Islet precursor cell (in vitro differentiated cells): Measurements from ENCODE around the gene TFAP2B.

Experiments used
- DNase-seq: peaks from one replicate; pipeline ENCODE4 v3.0.0-alpha.2; 2018

Gene TFAP2B

DNA sequence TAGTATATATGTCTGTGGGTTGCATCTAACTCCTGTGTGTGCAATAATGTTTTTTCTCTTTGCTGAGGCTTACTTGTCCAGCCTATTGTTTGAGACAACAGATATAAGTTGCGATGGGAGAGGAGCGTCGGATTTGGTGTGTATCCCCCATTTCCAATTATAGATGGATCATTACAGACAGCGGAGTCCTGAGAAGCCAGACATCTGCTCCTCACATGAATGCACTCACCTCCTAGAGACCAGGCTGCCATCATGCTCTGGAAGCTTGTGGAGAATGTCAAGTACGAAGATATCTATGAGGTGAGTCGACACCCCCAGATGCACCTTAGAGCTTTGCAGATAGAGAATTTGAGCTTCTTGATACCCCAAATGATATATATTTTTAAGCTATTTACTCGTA is at the start of gene TFAP2B:
TSS of gene TFAP2B (plus strand) at position 199 of the 400 bp plus-strand sequence. CDS start at position 220, 21 bp downstream.
- DNase-seq: no peak

DNA sequence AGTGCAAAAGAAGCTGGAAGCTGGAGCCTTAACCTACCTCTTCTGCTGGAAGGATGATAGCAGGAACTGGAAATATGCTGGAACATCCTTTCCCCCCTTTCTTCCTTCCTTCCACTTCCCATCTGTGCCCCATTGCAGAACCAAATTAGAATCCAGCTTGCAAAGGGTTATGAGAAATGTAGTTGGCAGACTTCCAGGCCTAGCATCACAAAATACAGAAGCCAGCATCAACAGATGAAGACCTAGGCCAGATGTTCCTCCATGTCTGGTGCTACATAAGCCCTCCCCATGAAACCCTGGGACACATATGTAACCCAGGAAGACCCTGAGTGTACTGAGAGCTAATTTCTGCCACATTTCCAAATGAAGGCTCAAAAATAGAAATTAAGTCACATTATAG is 40.0 kb upstream of the TFAP2B start:
- DNase-seq: no peak

DNA sequence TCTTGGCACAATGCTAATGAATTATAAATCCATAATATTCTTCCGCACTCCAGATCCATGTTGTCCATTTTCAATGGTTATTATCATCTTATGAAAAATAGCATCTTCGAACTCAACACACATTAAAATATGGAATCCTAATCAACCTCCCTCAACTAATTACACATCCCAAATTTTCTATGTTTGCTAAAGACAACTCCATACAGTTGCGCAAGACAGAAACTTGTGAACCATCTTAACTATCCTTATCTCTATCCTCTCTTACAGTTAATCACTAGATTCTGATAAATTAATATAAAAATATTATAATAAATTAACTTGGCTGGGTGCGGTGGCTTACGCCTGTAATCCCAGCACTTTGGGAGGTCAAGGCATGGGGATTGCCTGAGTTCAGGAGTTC is 38.3 kb upstream of the TFAP2B start:
- DNase-seq: no peak

DNA sequence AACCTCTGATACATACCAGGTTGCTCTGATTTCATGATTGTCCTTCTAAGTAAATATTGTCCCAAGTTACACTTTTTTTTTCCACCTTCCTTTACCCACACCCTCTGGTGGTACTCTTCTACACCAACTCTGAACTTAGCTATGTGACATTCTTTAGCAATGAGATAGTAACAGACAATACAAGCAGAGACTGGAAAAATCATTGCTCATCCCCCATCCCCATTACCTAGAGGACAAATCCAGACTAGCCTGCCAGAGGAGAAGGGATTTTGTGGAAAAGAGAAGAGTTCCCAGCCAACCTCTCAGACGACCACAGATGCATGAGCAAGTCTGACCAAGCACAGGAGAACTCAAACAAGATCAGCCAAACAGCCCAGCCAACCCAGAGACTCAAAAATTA is 32.8 kb upstream of the TFAP2B start:
- peak; percentile 70 for DNase-seq

DNA sequence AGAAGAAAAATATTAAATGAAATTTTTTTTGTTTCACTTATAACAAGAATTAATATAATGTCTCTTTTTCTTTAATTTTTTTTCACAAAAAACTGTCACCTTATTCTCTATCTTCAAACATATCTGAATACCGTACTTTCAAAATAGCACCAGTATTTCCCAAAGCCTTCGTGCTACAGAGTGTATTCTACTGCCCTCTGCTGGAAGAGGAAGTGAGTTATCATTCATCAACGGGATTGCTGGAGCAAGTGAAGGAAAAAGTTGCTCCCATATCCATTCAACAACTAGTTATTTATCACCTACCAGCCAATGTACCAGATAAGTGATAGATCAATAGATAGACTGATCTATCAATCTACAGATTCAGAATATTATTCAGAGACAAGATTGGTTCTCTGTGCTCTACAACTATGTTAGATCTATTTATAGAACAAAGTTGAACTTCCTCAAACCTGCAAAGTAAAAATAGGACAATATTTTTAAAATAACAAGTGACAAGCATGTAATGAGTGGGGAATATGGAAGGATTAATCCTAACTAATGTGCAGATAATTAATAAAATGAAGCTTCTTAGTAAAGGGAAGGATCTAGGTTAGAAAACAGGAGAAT is 26.7 kb upstream of the TFAP2B start:
- DNase-seq: no peak

DNA sequence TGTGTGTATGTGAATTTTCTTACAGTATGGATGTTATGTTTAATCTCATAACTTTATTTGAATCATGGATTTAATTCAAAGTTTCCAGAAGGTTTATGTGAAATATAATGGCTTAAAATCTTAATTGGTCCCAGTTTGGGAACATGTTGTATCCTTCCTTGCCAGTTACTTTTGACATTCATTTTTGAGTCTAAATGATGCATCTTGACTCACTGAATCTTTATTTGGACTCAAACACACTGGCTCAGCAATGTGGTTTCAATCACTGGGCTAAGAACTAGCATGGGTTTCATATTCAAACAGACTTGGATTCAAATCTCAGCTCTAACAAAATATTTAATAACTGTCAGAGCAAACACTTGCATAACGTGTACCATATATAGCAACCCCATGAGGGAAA is 25.9 kb upstream of the TFAP2B start:
- DNase-seq: no peak

DNA sequence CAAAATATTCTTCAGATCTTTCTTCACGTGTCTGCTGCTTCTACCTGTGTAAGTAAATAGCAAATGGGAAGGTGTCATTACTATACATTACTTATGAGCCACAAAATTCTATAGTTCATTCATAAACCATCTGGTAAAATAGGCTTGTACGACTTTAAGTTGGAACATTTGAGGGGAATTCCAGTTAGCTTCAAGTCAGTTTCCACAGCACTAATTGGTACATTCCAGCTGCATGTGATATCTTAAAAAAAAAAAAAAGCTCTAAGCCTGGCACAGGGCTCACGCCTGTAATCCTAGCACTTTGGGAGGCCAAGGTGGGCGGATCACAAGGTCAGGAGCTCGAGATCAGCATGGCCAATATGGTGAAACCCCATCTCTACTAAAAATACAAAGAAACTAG is 23.1 kb upstream of the TFAP2B start:
- DNase-seq: no peak

DNA sequence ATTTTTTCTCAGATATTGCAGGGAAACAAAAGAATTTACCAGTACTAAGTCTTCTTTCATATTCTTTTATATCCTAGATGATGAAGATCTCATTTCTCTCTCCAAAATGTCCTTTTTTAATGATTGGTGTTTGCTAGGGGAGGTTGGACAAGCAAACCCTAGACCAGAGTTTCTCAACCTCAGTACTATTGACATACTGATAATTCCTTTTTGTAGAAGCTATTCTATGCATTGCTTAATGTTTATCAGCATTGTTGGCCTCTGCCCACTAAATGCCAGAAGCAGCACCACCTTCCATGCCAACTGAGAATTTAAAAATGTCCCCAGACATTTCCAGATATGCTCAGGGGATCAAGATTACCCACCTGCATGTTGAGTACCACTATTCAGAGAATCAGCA is 14.4 kb upstream of the TFAP2B start:
- DNase-seq: no peak

DNA sequence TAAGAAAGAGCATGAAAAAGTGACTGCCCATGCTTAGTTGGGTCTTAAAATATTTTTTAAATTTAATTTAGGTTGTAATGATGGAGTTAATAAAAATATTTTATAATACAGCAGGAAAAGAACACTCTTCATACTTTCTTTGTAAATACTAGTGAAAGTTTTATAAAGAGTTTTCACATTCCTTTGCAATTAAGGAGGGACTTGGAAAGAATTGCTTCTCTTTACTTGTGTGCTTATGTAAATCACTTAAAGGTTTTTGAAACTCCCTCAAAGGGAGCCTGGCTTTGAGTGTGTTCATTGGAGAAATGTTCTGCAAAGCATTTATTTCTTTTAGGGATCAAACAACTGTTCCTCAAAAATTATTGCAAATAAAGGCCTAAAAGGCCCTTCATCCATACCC is 11.6 kb upstream of the TFAP2B start:
- DNase-seq: no peak

DNA sequence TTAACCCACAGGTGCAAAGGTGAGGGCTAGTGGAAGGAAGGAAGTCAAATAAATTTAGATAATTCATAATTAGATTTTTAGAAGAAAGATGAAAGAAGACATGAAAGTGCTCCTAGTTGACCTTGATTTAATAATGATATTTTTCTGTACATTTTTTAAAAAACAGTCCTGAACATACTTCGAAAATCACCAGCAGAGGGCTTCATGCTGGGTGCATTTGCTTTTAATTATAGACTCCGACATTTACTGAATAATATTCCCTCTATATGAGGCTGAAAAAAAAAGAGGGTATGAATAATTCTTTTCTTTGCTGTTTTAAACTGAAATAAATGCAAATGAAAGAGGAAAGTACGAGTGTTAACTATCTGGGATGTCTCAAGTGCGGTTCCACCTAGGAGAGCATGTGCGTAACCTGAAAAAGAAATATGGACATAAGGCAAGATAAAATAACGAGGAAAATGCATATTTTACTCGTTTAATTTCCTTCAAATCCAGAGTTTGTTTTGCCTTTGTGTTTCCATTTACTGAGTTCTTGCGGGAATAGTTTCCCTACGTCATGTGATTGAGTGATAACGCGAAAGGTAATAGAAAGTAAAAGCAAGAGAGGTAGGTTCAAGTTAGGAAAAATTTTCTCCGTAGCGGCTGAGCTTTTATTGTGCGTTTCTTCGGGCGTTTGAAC is 3.1 kb upstream of the TFAP2B start:
- DNase-seq: no peak

DNA sequence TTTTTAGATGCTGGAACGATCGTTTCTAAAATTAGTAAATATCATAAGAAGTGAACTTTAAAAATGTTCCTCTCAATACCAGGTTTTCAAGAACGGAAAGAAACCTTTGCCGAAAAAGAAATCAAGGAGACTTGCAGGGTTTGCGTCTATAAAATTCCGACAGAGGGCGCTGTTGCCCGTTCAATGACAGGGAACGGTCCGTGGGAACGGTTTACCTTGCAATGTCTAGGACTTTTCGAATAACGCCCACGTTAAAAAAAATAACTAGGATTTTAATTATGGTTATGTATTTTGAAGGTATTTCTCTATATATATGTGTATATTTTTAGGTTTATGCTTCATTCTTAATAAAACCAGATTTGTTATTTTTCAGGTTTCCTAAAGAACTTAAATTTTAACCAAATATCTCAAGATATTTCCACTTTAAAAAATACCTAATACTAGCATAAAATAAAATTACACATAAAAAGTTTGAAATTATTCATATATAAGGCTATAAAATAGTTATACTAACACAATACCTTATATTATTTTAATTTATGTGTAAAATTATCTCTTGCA is 2.5 kb upstream of the TFAP2B start:
- peak; percentile 79 for DNase-seq

DNA sequence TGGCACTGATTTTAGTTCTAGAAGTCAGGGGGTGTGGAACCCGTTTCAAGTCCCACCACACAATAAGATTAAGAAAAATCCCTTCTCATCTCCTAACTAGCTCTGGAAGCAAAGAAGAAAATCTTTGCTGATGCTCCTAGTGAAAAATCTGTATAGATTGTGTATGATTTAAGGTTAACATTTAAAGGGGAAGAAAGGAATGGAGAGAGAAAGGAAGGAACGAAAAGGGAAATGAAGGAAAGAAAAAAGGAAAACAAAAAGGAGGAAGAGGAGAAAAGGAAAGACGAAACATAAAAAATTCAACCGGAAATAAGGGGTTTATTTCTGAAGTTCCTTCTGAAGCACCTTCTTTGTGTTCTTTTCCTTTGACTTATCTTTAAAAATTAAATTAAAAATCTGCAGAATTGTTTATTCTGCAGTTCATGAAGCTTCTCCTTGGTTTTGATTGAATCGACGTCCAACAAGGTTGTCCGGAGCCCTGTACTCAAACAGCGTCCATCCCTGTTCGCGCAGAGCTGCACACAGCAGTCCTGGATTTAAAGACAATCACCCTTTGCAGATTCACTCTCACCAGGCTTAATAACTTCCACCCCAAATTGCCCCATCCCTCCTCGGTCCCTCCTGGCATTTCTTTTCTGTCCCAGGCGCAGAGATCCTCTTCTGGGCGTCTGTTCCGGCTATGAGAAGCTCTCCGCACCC is 1.6 kb upstream of the TFAP2B start:
- DNase-seq: no peak

DNA sequence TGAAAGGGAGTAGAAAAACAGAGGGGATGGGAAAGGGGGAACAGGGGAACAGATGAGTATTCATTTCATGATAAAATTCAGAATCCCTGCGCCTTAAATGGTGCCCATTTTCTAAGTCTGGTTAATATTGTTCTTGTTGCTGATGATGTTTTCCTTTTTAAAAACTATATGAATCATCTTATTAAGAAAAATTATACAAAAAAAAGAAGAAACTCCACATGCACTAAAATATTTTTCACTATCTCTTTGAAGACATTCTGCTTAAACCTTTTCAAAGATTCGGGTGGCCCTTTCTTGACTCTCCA is 1.1 kb upstream of the TFAP2B start:
- DNase-seq: no peak

DNA sequence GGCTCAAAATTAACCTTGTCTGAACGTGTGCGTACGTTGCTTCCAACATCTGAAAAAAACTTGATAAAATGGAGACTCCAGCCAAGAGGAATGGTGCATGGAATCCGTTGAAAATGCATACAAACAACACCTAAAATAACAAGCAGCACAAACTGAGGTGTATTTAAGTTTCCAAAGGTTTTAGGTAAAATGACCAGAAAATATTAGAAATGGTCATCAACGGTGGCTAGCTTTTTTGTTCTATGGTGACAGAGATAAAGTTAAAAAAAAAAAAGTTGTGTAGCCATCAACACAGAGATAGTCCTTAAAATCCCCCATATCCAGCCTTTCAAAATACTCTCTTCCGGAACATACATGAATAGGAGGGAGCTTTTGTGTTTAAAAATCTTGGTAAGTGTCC is 651 bp upstream of the TFAP2B start:
- DNase-seq: no peak

DNA sequence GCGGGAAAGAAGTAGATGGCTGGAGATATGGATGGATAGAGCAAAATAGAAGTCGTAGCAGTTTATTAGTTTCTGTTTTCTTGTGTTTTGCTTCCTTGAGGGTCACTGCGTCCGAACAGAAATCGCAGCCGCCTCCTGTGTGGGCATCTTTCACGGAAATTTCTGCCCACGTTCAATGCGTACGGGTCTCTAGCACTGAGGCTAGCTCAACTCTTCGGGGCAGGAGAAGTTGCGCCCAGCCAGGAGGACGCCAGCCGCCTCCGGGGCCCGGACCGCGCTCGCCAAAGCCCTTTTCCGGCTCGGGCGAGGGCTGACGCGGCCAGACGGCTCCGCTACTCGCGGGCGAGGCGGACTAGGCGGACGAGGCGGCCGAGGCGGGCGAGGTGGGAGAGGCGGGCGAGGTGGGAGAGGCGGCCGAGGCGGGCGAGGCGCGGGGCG is 814 bp downstream of the TFAP2B start:
- DNase-seq: peak; percentile 76

DNA sequence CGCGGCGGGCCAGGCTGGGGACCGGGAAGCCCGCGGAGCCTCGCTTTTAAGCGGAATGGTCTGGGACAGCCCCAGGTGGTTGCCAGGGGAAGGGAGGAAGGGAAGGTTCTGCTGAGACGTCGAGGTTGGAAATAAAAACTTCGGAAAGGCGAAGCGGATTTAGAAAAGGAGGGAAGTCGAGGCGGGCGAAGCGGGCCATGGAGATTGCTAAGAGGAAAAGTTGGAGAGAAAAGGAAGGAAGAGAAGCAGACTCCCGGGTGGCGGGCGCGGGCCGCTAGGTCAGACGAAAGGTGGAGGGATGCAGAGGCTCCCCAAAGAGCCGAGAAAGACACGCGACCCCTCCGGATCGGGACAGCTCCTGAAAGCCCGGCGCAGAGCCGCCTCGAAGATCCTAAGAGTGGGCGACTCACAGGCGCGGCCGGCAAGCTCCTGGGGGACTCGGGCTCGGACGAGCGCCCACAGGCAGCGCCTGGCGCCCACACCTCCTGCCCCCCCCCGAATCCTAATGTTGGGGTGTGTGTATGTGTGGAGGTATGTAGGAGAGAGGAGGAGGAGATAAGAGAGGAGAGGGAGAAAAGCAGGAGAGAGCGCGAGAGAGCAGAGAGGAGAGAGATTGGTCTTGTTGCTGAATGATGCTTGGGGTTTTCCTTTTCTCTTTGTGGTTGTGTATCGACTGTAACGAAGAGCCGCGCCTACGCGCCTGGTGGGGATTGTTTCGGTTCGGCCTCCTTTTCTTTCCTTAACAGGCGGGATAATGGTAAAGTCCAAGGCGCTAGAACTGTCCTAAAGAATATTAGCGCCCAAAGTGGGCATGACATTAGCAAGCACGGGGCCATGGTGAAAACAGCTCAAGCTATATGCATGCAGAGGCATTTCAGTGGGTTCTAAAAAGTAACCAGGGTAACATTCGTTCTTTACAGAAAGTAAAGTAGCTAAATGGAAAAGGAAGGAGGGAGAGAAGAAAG is 1.5 kb downstream of the TFAP2B start:
- no peak for DNase-seq

DNA sequence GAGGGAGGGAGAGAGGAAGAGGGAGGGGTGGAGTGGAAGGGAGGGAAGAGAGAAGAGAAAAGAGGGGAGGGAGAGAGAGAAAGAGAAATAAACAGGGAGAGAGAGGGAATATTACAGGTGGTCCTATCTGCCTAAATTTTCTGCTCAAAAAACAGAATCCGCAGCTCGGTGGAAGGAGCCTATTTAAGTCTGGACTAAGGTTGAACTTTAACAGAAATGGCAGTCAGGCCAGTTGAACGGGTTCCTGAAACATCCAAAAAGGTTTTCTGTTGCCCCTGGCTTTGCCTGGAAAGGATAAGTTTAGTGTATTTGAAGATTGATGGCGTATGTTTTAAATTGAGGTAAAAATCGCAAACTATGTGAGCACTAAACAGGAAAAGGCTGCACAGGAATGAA is 2.2 kb downstream of the TFAP2B start:
- no peak for DNase-seq

DNA sequence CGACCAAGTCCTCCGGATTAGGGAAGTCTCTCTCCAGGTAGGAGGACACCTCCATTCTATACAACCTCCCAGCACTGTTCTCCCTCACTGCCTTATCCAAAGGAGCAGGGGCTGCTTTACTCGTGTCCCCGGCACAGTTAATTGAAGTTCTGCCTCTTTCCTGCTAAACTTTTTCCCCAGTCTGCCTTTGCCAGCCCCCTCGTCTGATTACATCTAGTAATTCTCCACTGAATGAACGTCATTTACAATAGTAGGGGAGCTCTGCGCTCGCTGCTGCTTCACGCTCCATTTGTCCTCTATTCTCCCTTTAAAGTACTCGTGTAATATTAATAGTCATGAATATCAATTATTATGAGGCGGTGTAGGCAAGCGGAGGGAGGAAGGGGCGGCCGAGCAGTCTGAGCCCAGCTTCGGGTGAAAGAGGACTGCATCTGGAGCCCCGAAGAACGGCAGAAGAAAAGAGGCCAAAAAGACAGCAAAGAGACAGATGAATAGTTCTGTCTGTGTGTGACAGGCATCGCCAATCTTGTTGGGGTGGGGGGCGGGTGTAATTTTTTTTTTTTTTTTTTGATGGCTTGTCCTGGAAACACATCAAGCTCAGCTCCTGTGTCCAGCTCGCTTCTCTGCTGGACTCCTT is 2.9 kb downstream of the TFAP2B start:
- DNase-seq: no peak

DNA sequence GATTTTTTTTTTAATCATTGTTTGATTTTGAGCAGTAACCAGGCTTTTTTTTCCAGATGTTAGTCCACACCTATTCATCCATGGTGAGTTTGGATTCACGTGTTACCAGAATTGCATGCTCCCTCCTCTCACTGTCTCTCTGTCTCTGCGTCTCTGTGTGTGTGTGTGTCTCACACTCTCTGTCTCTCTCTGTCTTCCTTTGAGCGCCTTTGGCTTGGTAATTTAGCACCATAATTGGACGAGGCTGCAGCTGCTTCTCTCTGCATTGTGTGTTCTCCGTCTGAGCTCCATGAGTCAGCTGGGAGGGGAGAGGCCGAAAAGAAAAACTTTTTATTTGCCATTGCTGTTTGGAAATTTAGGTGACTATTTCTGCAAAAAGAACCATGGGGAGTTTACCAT is 3.4 kb downstream of the TFAP2B start:
- DNase-seq: peak; percentile 76

DNA sequence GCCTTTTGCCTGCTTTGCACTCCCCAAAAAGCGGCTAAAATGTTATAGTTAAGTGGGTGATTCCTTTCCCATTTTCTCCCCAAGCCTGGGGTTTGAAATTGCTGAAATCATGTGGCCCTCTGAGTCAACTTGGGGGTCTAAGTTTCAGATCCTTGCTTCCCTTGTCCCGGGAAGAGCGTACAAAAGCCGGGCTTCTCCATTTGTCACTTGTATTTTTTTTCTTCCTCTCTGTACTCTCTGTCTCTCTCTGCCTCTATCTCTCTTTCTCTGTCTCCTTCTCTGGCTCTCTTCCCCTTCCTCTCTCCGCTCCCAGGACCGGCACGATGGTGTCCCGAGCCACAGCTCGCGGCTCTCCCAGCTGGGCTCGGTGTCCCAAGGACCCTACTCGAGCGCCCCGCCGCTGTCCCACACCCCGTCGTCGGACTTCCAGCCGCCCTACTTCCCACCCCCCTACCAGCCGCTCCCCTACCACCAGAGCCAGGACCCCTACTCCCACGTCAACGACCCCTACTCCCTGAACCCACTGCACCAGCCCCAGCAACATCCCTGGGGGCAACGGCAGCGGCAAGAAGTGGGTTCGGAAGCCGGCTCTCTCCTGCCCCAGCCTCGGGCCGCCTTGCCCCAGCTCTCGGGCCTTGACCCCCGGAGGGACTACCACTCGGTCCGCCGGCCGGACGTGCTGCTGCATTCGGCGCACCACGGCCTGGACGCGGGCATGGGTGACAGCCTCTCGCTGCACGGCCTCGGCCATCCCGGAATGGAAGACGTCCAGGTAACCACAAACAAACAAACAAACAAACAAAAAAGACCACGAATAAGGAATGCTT is 4.6 kb downstream of the TFAP2B start:
- no peak for DNase-seq

DNA sequence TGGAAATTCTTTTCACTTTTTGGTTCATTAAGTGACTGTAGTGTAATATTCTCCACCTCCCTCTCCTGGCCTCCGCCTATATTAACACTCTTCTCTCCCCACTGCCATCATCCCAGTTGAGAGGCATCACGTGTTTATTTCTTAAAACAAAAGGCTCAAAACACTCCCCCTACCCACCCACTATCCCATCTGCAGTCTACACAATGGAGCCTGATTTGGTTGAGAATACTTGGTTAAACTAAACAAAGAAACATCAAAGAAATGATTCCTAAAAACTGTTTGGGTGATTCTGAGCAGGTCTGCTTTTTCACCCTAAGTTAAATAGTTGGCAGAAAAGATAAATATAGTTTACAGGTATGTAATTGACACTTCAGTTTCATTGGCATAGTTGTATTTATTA is 5.9 kb downstream of the TFAP2B start:
- DNase-seq: no peak
